ENCODE results near the gene AFAP1. TPM values are rescaled to one million over a fixed set of nuclear protein-coding genes. Genes with fewer than 3 reads are reported as not detected.

The AFAP1 gene
- total RNA-seq, 1 experiment from 2014 or later = 23.6 TPM

- no peak overlapping the region for H3K4me3 Mint-ChIP-seq
- H3K27me3 Mint-ChIP-seq (ENCODE audit: low read depth) = no peaks in the 10 kb centered on the region
- POLR2A ChIA-PET = no interaction called here
- CTCF ChIA-PET = interaction anchor here (1.0 to 1.1 kb wide), 2 partner anchors 7 to 106 kb away, joined by 3 to 5 read pairs; no protein-coding TSS in a partner anchor
- peaks cover 69% of the 10 kb centered on the region for H3K4me1 Mint-ChIP-seq
- TF ChIP-seq ATF3 (CRISPR knock-in tag; conservative IDR thresholded peaks at IDR 0.05) (no peak), GRHL2 (CRISPR knock-in tag; IDR thresholded peaks at IDR 0.05; ENCODE audit: insufficient replicate concordance, severe bottlenecking) (no peak), ESRRA (CRISPR knock-in tag; IDR thresholded peaks at IDR 0.05; ENCODE audit: borderline replicate concordance) (no peak), ZNF281 (CRISPR knock-in tag; IDR thresholded peaks at IDR 0.05) (no peak), GABPB1 (CRISPR knock-in tag; IDR thresholded peaks at IDR 0.05) (no peak), FOXK1 (CRISPR knock-in tag; IDR thresholded peaks at IDR 0.05) (no peak), MAX (CRISPR knock-in tag; IDR thresholded peaks at IDR 0.05) (no peak), PRRX2 (CRISPR knock-in tag; IDR thresholded peaks at IDR 0.05) (no peak), SMAD3 (CRISPR knock-in tag; IDR thresholded peaks at IDR 0.05; ENCODE audit: borderline replicate concordance) (no peak), OVOL2 (CRISPR knock-in tag; IDR thresholded peaks at IDR 0.05; ENCODE audit: borderline replicate concordance) (no peak), ZNF532 (CRISPR knock-in tag; IDR thresholded peaks at IDR 0.05; ENCODE audit: borderline replicate concordance) (no peak), SMAD4 (CRISPR knock-in tag; IDR thresholded peaks at IDR 0.05) (no peak)
- no peaks in the 10 kb centered on the region for H3K36me3 Mint-ChIP-seq
- DNase-seq (ENCODE audit: low spot score) = no peak
- H3K27ac Mint-ChIP-seq = peak overlapping the region; percentile 91
- no peaks in the 10 kb centered on the region for H3K9me3 Mint-ChIP-seq
- no peak for ATAC-seq
Measured at GRCh38 chr4:7910263-7910896, 29.3 kb downstream of the AFAP1 start.

GRCh38 chr4:7909463-7910262, 30.0 kb downstream of the AFAP1 start:
- DNase-seq (ENCODE audit: low spot score) = no peak
- ChIA-PET POLR2A (no interaction called here), CTCF (interaction anchor here (0.6 to 1.1 kb wide), 2 partner anchors 8 to 244 kb away, joined by 3 to 4 read pairs; no protein-coding TSS in a partner anchor)
- no peaks in the 10 kb centered on the region for H3K9me3 Mint-ChIP-seq
- no peak for TF ChIP-seq ATF3 (CRISPR knock-in tag; conservative IDR thresholded peaks at IDR 0.05)
- no peak for TF ChIP-seq GRHL2 (CRISPR knock-in tag; IDR thresholded peaks at IDR 0.05; ENCODE audit: insufficient replicate concordance, severe bottlenecking)
- no peak for TF ChIP-seq CREB1 (CRISPR knock-in tag; IDR thresholded peaks at IDR 0.05)
- peak overlapping the region; percentile 91 for H3K27ac Mint-ChIP-seq
- no peaks in the 10 kb centered on the region for H3K27me3 Mint-ChIP-seq (ENCODE audit: low read depth)
- peaks cover 71% of the 10 kb centered on the region for H3K4me1 Mint-ChIP-seq
- no peaks in the 10 kb centered on the region for H3K36me3 Mint-ChIP-seq
- no peak overlapping the region for H3K4me3 Mint-ChIP-seq
- no peak for ATAC-seq
